OCI-LY7 (cell line): ENCODE measurements around the gene GNG12. TPM values are rescaled to one million over a fixed set of nuclear protein-coding genes. Genes with fewer than 3 reads are reported as not detected.

Experiments used
- BruUV-seq: library from RNA; stranded (reverse); fragments of 400-500 nt; replicated peaks from 2 replicates; lab custom pipeline; 2021; lab: Mats Ljungman, UMichigan
- CTCF ChIA-PET: fragments of 300-600 bp; sonication (Branson Sonifier 250); formaldehyde crosslinking; loops from one replicate; lab custom pipeline; 2022; ENCODE audit warnings: antibody characterized with exemption; ENCODE audit not compliant: unreplicated experiment; lab: Charles Lee
- POLR2A ChIA-PET: fragments of 300-600 bp; sonication (Branson Sonifier 250); formaldehyde crosslinking; loops from one replicate; lab custom pipeline; 2022; ENCODE audit warnings: antibody characterized with exemption; lab: Charles Lee
- DNase-seq: peaks from one replicate; pipeline ENCODE4 v3.0.0-alpha.2; 2015; ENCODE audit warnings: low spot score
- H2AFZ ChIP-seq: fragments of 200-600 bp; sonication (generic), shearing (Covaris generic); 2 replicates; pipeline ENCODE4 v1.6.1; 2014; ENCODE audit warnings: mild to moderate bottlenecking, antibody characterized with exemption, low read length, moderate library complexity
- H3K27ac ChIP-seq: fragments of 200-600 bp; sonication (generic); 2 replicates; pipeline ENCODE4 v1.5.1; 2014; ENCODE audit warnings: mixed run types, low read depth, mild to moderate bottlenecking, moderate library complexity, low read length, inconsistent platforms; ENCODE audit not compliant: poor library complexity, severe bottlenecking
- H3K36me3 ChIP-seq: fragments of 200-600 bp; sonication (generic); 2 replicates; pipeline ENCODE4 v1.6.1; 2014; ENCODE audit warnings: mild to moderate bottlenecking, antibody characterized with exemption, low read length, moderate library complexity, mixed read lengths; ENCODE audit not compliant: insufficient read depth
- H3K4me1 ChIP-seq: fragments of 200-600 bp; sonication (generic); 2 replicates; pipeline ENCODE4 v1.5.1; 2014; ENCODE audit warnings: mild to moderate bottlenecking, low read length; ENCODE audit not compliant: insufficient read depth, poor library complexity, severe bottlenecking
- H3K4me2 ChIP-seq: fragments of 200-600 bp; sonication (generic); 2 replicates; pipeline ENCODE4 v1.6.1; 2014; ENCODE audit warnings: mild to moderate bottlenecking, low read length
- H3K4me3 ChIP-seq: fragments of 200-600 bp; sonication (generic); 2 replicates; pipeline ENCODE4 v1.5.1; 2014; ENCODE audit warnings: mild to moderate bottlenecking, low read depth, low read length; ENCODE audit not compliant: poor library complexity, severe bottlenecking
- H3K79me2 ChIP-seq: fragments of 200-600 bp; sonication (generic); 2 replicates; pipeline ENCODE4 v1.6.1; 2016; ENCODE audit warnings: low read depth, mild to moderate bottlenecking, low read length, moderate library complexity, mixed read lengths; ENCODE audit not compliant: insufficient read depth
- H3K9me2 ChIP-seq: fragments of 200-600 bp; sonication (generic); 2 replicates; pipeline ENCODE4 v1.6.1; 2016; ENCODE audit warnings: mild to moderate bottlenecking, low read length, mixed read lengths; ENCODE audit not compliant: insufficient read depth
- H3K9me3 ChIP-seq: fragments of 200-600 bp; sonication (generic); 2 replicates; pipeline ENCODE4 v1.6.1; 2014; ENCODE audit warnings: mild to moderate bottlenecking, mixed run types, low read length, mixed read lengths
- H4K20me1 ChIP-seq: fragments of 200-600 bp; sonication (generic); 2 replicates; pipeline ENCODE4 v1.6.1; 2014; ENCODE audit warnings: mild to moderate bottlenecking, antibody characterized with exemption, low read length, moderate library complexity, mixed read lengths; ENCODE audit not compliant: insufficient read depth
- CTCF ChIP-seq: fragments of 200-600 bp; sonication (generic); conservative IDR thresholded peaks from 2 replicates; pipeline ENCODE4 v1.5.1; 2014; ENCODE audit warnings: mild to moderate bottlenecking, antibody characterized with exemption, low read length, moderate library complexity, mixed read lengths
- EZH2phosphoT487 ChIP-seq: fragments of 200-600 bp; sonication (generic); IDR thresholded peaks from 2 replicates; pipeline ENCODE4 v1.6.1; 2018; ENCODE audit warnings: low read depth, borderline replicate concordance, mild to moderate bottlenecking, mixed run types, antibody characterized with exemption, low read length, moderate library complexity, mixed read lengths
- intact Hi-C: fragments of 100-400 bp; cut with micrococcal nuclease; formaldehyde crosslinking; loops from one replicate; pipeline ENCODE4 v1.10.0; 2022; ENCODE audit not compliant: unreplicated experiment
- total RNA-seq, 2 experiments: library from RNA; depleted of rRNA in 1 of 2; stranded (reverse); fragments of >200 nt in 1 of 2; shearing (Covaris generic) in 1 of 2; gene quantifications; 2 replicates each; pipeline ENCODE4 v1.2.3, GENCODE V29; 2014 to 2022

GNG12 gene
- total RNA-seq, 2 experiments from 2014 or later = 0.10 TPM; not detected in 1

- no peak overlapping the region for H2AFZ ChIP-seq
- no peaks in the 10 kb centered on the region for H3K4me1 ChIP-seq
- TF ChIP-seq EZH2phosphoT487 (no peak), CTCF (no peak)
- H3K4me2 ChIP-seq = no peak overlapping the region
- H3K36me3 ChIP-seq = no peaks in the 10 kb centered on the region
- H3K4me3 ChIP-seq = no peak overlapping the region
- no TSS peak for BruUV-seq
- H3K9me3 ChIP-seq = no peaks in the 10 kb centered on the region
- H3K9me2 ChIP-seq = no peaks in the 10 kb centered on the region
- H4K20me1 ChIP-seq = no peaks in the 10 kb centered on the region
- no peak for DNase-seq
- no peaks in the 10 kb centered on the region for H3K79me2 ChIP-seq
- CTCF ChIA-PET = no interaction called here
- POLR2A ChIA-PET = interaction anchor here (0.6 to 1.2 kb wide), 5 partner anchors 10 to 361 kb away, joined by 3 read pairs; no protein-coding TSS in a partner anchor
- H3K27ac ChIP-seq = no peak overlapping the region
- intact Hi-C loops = no loop called here
Observed at GRCh38 chr1:67831850-67832513, 1.3 kb downstream of the GNG12 start.

- no peak overlapping the region for H3K4me2 ChIP-seq
- H3K9me3 ChIP-seq = no peaks in the 10 kb centered on the region
- intact Hi-C loops = no loop called here
- POLR2A ChIA-PET = interaction anchor here (0.6 to 1.2 kb wide), 4 partner anchors 9 to 360 kb away, joined by 3 read pairs; no protein-coding TSS in a partner anchor
- H3K9me2 ChIP-seq = no peaks in the 10 kb centered on the region
- no peak for DNase-seq
- no peak overlapping the region for H3K27ac ChIP-seq
- H3K4me3 ChIP-seq = no peak overlapping the region
- BruUV-seq = no TSS peak
- H4K20me1 ChIP-seq = no peaks in the 10 kb centered on the region
- no peaks in the 10 kb centered on the region for H3K79me2 ChIP-seq
- H3K36me3 ChIP-seq = no peaks in the 10 kb centered on the region
- TF ChIP-seq EZH2phosphoT487 (no peak), CTCF (no peak)
- CTCF ChIA-PET = no interaction called here
- H2AFZ ChIP-seq = no peak overlapping the region
- no peaks in the 10 kb centered on the region for H3K4me1 ChIP-seq
Observed at GRCh38 chr1:67830928-67831830, 2.1 kb downstream of the GNG12 start.
